IPS-20b (cell line): ENCODE measurements around the gene AGAP1.

Source experiments
- H3K27ac ChIP-seq: one replicate; pipeline ENCODE4 v1.5.1; 2013; ENCODE audit warnings: low read length
- H3K27me3 ChIP-seq: 2 replicates; pipeline ENCODE4 v1.6.1; 2013; ENCODE audit warnings: mild to moderate bottlenecking, low read length, inconsistent platforms; ENCODE audit not compliant: insufficient read depth
- H3K36me3 ChIP-seq: 2 replicates; pipeline ENCODE4 v1.6.1; 2013; ENCODE audit warnings: low read depth, mild to moderate bottlenecking, inconsistent platforms, low read length, moderate library complexity; ENCODE audit not compliant: insufficient read depth
- H3K4me1 ChIP-seq: 2 replicates; pipeline ENCODE4 v1.6.1; 2013; ENCODE audit warnings: mild to moderate bottlenecking, control low read depth, inconsistent platforms, low read length, moderate library complexity; ENCODE audit not compliant: insufficient read depth
- H3K4me3 ChIP-seq: 2 replicates; pipeline ENCODE4 v1.5.1; 2013; ENCODE audit warnings: mild to moderate bottlenecking, low read length, inconsistent platforms
- H3K9ac ChIP-seq: 2 replicates; pipeline ENCODE4 v1.6.1; 2013; ENCODE audit warnings: low read depth, mild to moderate bottlenecking, inconsistent platforms, low read length, moderate library complexity
- H3K9me3 ChIP-seq: 2 replicates; pipeline ENCODE4 v1.6.1; 2013; ENCODE audit warnings: mild to moderate bottlenecking, low read depth, low read length, inconsistent platforms; ENCODE audit not compliant: insufficient read depth

The AGAP1 gene

GRCh38 chr2:235834781-235835180, 340.9 kb downstream of the AGAP1 start:
- Histone ChIP-seq H3K36me3 (no peaks in the 10 kb centered on the region; the same call in 1 of the 2 replicates), H3K9ac (no peak overlapping the region), H3K27ac (no peak overlapping the region), H3K4me1 (peaks cover 6% of the 10 kb centered on the region; the same call in 1 of the 2 replicates), H3K4me3 (no peak overlapping the region), H3K9me3 (no peaks in the 10 kb centered on the region), H3K27me3 (no peaks in the 10 kb centered on the region)

- Histone ChIP-seq H3K36me3 (no peaks in the 10 kb centered on the region; the same call in 1 of the 2 replicates), H3K27me3 (no peaks in the 10 kb centered on the region), H3K9me3 (no peaks in the 10 kb centered on the region), H3K4me3 (no peak overlapping the region), H3K9ac (no peak overlapping the region), H3K27ac (no peak overlapping the region), H3K4me1 (peaks cover 6% of the 10 kb centered on the region; the same call in 1 of the 2 replicates)
Observed at GRCh38 chr2:235835810-235836209, 342.0 kb downstream of the AGAP1 start.

GRCh38 chr2:235836491-235836911, 342.7 kb downstream of the AGAP1 start:
- H3K27ac ChIP-seq, result no peak overlapping the region
- no peak overlapping the region for H3K9ac ChIP-seq
- H3K27me3 ChIP-seq, result no peaks in the 10 kb centered on the region
- H3K9me3 ChIP-seq, result no peaks in the 10 kb centered on the region
- no peaks in the 10 kb centered on the region; the same call in 1 of the 2 replicates for H3K36me3 ChIP-seq
- no peak overlapping the region for H3K4me3 ChIP-seq
- peaks cover 6% of the 10 kb centered on the region; the same call in 1 of the 2 replicates for H3K4me1 ChIP-seq

GRCh38 chr2:235839226-235839625, 345.4 kb downstream of the AGAP1 start:
- Histone ChIP-seq H3K4me1 (peaks cover 6% of the 10 kb centered on the region; the same call in 1 of the 2 replicates), H3K9me3 (no peaks in the 10 kb centered on the region), H3K27me3 (no peaks in the 10 kb centered on the region), H3K4me3 (no peak overlapping the region), H3K9ac (no peak overlapping the region), H3K36me3 (no peaks in the 10 kb centered on the region), H3K27ac (no peak overlapping the region)

- Histone ChIP-seq H3K27me3 (no peaks in the 10 kb centered on the region), H3K4me1 (peaks cover 6% of the 10 kb centered on the region; the same call in 1 of the 2 replicates), H3K27ac (no peak overlapping the region), H3K9ac (no peak overlapping the region), H3K36me3 (no peaks in the 10 kb centered on the region), H3K4me3 (no peak overlapping the region), H3K9me3 (no peaks in the 10 kb centered on the region)
Observed at GRCh38 chr2:235839974-235840373, 346.1 kb downstream of the AGAP1 start.

- no peaks in the 10 kb centered on the region for H3K36me3 ChIP-seq
- H3K27me3 ChIP-seq, result no peaks in the 10 kb centered on the region
- no peak overlapping the region for H3K27ac ChIP-seq
- H3K9ac ChIP-seq, result no peak overlapping the region
- H3K4me1 ChIP-seq, result no peaks in the 10 kb centered on the region
- H3K4me3 ChIP-seq, result no peak overlapping the region
- no peaks in the 10 kb centered on the region for H3K9me3 ChIP-seq
Observed at GRCh38 chr2:235841863-235842262, 348.0 kb downstream of the AGAP1 start.

- no peaks in the 10 kb centered on the region for H3K4me1 ChIP-seq
- no peaks in the 10 kb centered on the region for H3K36me3 ChIP-seq
- H3K9ac ChIP-seq, result no peak overlapping the region
- H3K9me3 ChIP-seq, result no peaks in the 10 kb centered on the region
- no peak overlapping the region for H3K4me3 ChIP-seq
- H3K27ac ChIP-seq, result no peak overlapping the region
- H3K27me3 ChIP-seq, result no peaks in the 10 kb centered on the region
Observed at GRCh38 chr2:235842941-235843340, 349.1 kb downstream of the AGAP1 start.

GRCh38 chr2:235843591-235844395, 349.9 kb downstream of the AGAP1 start:
- no peak overlapping the region for H3K27ac ChIP-seq
- H3K4me1 ChIP-seq, result no peaks in the 10 kb centered on the region; the same call in 1 of the 2 replicates
- H3K9ac ChIP-seq, result no peak overlapping the region
- H3K36me3 ChIP-seq, result no peaks in the 10 kb centered on the region
- no peak overlapping the region for H3K4me3 ChIP-seq
- H3K27me3 ChIP-seq, result no peaks in the 10 kb centered on the region
- no peaks in the 10 kb centered on the region for H3K9me3 ChIP-seq

- Histone ChIP-seq H3K36me3 (no peaks in the 10 kb centered on the region), H3K9me3 (no peaks in the 10 kb centered on the region), H3K27ac (no peak overlapping the region), H3K9ac (no peak overlapping the region), H3K4me3 (no peak overlapping the region), H3K27me3 (no peaks in the 10 kb centered on the region), H3K4me1 (no peaks in the 10 kb centered on the region; the same call in 1 of the 2 replicates)
Observed at GRCh38 chr2:235844561-235844960, 350.7 kb downstream of the AGAP1 start.

- no peak overlapping the region for H3K27ac ChIP-seq
- no peaks in the 10 kb centered on the region; the same call in 1 of the 2 replicates for H3K4me1 ChIP-seq
- H3K9me3 ChIP-seq, result no peaks in the 10 kb centered on the region
- H3K36me3 ChIP-seq, result no peaks in the 10 kb centered on the region
- H3K27me3 ChIP-seq, result no peaks in the 10 kb centered on the region
- H3K4me3 ChIP-seq, result no peak overlapping the region
- no peak overlapping the region for H3K9ac ChIP-seq
Observed at GRCh38 chr2:235845245-235845644, 351.4 kb downstream of the AGAP1 start.

GRCh38 chr2:235847576-235847975, 353.7 kb downstream of the AGAP1 start:
- H3K27ac ChIP-seq, result no peak overlapping the region

GRCh38 chr2:235848055-235848454, 354.2 kb downstream of the AGAP1 start:
- H3K27ac ChIP-seq, result no peak overlapping the region
- H3K9me3 ChIP-seq, result no peaks in the 10 kb centered on the region
- no peak overlapping the region for H3K9ac ChIP-seq
- no peaks in the 10 kb centered on the region for H3K27me3 ChIP-seq
- H3K4me3 ChIP-seq, result no peak overlapping the region
- H3K36me3 ChIP-seq, result no peaks in the 10 kb centered on the region
- peaks cover 6% of the 10 kb centered on the region; the same call in 1 of the 2 replicates for H3K4me1 ChIP-seq

More at GRCh38 chr2:235847576-235847975, 353.7 kb downstream of the AGAP1 start:
- Histone ChIP-seq H3K4me1 (peaks cover 6% of the 10 kb centered on the region; the same call in 1 of the 2 replicates), H3K4me3 (no peak overlapping the region), H3K9ac (no peak overlapping the region), H3K36me3 (no peaks in the 10 kb centered on the region), H3K27me3 (no peaks in the 10 kb centered on the region), H3K9me3 (no peaks in the 10 kb centered on the region)
